ENCODE data around the gene RGS16. TPM values are rescaled to one million over a fixed set of nuclear protein-coding genes. Genes with fewer than 3 reads are reported as not detected.

The RGS16 gene
- total RNA-seq, 2 donors from 2014 or later: 23.4 to 23.5 TPM

DNA sequence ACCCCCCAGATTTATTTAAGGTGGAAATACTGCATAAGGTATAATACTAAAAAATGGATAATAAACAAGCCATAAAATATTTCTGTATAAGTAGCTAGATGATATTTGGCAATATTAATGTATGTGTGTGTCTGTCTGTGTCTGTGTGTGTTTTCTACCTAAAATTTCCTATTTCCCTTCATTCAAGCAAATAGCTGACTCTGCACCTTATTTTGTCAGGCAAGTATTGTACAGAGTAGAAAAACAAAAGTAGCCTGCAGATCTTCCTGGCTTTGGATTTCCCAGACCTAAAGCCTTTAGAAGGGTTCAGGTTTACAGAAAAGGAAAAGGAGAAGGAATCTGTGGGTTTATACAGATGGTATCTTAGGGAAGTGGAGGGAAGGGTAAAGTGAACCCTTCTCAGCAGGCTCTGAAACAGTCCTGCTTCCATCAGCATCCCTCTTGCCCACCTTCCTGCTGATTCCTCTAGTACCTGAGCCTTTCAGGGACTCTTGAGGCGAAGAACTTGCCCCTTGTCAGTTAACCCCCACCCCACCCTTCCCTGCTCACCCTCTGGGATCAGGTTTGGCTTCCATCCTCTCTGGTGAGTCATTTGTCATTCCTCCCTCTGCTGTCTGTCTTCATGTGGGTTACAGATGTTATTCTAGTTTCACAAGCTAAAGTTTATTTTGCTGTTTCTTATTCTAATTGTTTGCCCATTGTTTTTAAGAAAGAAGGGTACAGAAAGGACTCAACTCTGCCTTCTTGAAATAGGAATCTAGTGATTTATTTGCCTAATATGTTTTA is 21.7 kb upstream of the RGS16 start:
- Mint-ChIP-seq H3K4me1 (peaks cover 39% of the 10 kb centered on the region), H3K27me3 (no peaks in the 10 kb centered on the region), H3K36me3 (ENCODE audit: low read depth) (no peaks in the 10 kb centered on the region), H3K4me3 (no peak overlapping the region), H3K27ac (peak overlapping the region; percentile 37)
- DNase-seq (no peak), ATAC-seq (no peak)
- H3K9me3 ChIP-seq (ENCODE audit: control insufficient read depth, low read length, poor library complexity, severe bottlenecking): no peaks in the 10 kb centered on the region

DNA sequence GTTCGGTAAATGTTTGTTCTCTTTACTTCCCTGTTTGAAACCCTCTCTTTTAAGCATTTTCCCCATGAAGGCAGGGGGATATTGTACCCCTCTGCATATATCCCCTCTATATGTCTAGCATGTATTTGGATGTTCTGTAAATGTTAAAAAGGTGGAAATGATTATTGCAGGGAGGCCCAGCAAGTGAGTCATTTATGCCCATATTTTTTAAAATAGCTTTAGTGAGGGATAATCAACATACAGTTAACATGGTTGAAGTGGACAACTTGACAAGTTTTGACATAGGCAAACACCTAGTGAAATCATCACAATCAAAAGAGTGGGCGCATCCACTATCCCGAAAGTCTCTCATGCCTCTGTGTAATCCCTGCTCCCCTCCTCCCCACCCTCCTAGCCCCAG is 20.8 kb upstream of the RGS16 start:
- Mint-ChIP-seq H3K4me3 (no peak overlapping the region), H3K36me3 (ENCODE audit: low read depth) (no peaks in the 10 kb centered on the region), H3K4me1 (peaks cover 30% of the 10 kb centered on the region), H3K27me3 (no peaks in the 10 kb centered on the region), H3K27ac (no peak overlapping the region)
- no peak for DNase-seq
- H3K9me3 ChIP-seq (ENCODE audit: control insufficient read depth, low read length, poor library complexity, severe bottlenecking): no peaks in the 10 kb centered on the region
- ATAC-seq: no peak

DNA sequence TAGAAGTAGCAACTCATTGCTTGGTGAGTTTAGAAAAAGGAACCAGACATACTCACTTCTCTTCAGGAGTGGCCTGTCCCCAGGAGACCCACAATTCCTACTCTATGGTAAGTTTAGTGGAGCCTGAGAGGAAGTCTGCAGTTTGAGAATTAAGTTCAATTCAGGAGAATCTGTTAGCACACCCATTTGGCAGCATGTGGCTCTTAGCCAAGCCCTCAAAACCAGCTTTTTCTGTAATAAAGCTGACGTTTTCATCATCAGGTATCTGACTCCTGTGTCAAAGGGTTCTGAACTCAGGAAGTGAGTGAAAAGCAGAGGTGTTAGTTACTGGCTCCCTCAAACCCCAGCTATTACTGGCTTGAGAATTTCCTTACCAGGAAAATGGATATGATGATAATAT is 20.4 kb upstream of the RGS16 start:
- DNase-seq (no peak), ATAC-seq (no peak)
- Mint-ChIP-seq H3K4me3 (no peak overlapping the region), H3K27me3 (no peaks in the 10 kb centered on the region), H3K36me3 (ENCODE audit: low read depth) (no peaks in the 10 kb centered on the region), H3K27ac (no peak overlapping the region), H3K4me1 (peaks cover 25% of the 10 kb centered on the region)
- no peaks in the 10 kb centered on the region for H3K9me3 ChIP-seq (ENCODE audit: control insufficient read depth, low read length, poor library complexity, severe bottlenecking)

DNA sequence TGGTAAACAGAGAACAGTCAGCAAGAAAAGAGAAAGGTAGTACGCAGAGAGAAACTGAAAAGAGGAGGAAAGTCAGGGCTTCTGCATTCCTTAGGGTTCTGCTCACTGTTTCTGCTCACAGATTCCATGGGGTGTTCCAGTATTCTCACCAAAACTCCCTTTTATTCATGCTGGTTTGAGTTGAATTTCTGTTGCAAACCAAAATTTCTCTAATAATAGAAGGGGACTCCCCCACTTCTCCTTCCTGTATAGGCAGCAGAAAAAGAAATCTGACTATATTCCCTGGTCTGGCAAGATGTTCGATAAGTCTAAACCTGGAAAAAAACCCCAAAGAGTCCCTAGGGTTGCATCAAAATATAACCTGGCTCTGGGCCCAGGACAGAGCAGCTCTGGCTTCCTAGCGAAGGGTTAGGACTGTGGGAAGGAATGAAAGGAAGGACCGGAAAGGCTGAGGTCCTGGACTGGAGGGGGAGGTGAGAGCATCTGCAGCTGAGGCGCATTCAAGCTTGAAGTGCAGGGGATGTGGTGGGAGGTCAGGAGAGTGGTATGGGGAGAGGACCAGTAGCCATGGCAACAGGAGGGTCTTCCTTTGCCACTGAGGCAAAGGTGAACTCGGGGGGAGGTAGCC is 18.8 kb upstream of the RGS16 start:
- DNase-seq (no peak), ATAC-seq (no peak)
- Mint-ChIP-seq H3K27me3 (no peaks in the 10 kb centered on the region), H3K4me1 (peaks cover 27% of the 10 kb centered on the region), H3K27ac (peak overlapping the region; percentile 61), H3K4me3 (no peak overlapping the region), H3K36me3 (ENCODE audit: low read depth) (no peaks in the 10 kb centered on the region)
- H3K9me3 ChIP-seq (ENCODE audit: control insufficient read depth, low read length, poor library complexity, severe bottlenecking): peaks cover 3% of the 10 kb centered on the region

DNA sequence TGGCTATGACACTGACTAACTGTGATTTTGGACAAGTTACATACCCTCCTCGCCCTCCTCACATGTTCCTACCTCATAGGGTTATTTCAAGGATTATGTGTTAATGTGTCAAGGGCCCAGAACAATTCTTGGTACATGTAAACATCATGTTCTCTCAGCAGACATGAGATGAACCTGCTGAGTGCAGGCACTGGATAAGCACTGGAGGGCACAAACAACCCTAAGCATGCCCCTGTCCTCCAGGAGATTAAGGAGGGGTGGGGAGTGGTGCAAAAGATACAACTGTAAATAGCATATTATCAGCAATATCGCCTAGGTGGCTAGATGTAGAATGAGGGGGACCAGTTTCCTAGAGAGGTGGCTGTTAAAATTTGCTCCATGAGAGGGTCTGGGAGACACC is 17.7 kb upstream of the RGS16 start:
- Mint-ChIP-seq H3K27ac (no peak overlapping the region), H3K4me1 (peaks cover 32% of the 10 kb centered on the region), H3K27me3 (no peaks in the 10 kb centered on the region), H3K4me3 (no peak overlapping the region), H3K36me3 (ENCODE audit: low read depth) (no peaks in the 10 kb centered on the region)
- DNase-seq (no peak), ATAC-seq (no peak)
- peaks cover 3% of the 10 kb centered on the region for H3K9me3 ChIP-seq (ENCODE audit: control insufficient read depth, low read length, poor library complexity, severe bottlenecking)

DNA sequence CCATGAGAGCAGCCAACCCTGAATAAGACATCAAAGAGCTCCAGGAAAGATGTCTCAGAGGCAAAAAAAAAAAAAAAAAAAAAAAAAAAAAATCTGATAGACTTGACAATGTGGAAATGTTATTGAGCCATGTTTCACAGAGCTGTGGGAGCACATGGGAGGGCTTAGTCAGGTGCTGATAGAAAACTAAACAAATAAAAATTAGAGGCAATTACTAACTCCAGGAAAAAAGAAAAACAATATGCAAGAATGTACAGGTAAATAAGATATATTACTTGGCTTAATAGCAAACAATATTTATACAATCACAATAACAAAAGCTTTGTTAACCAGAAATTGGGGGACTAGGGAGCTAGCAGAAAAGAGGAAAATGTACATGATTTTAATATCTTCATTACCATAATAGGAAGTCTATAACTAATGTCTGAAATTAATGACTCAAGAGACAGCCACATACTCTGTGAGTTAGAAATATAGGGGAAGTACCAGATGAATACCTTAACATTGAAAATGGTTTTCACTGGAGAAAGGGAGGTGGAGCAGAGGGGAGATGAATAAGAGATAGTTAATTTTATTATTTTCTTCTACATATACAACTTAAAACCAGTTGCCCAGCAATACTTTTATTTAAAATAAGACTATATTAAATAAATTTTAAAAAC is 16.9 kb upstream of the RGS16 start:
- Mint-ChIP-seq H3K4me1 (peaks cover 37% of the 10 kb centered on the region), H3K4me3 (no peak overlapping the region), H3K36me3 (ENCODE audit: low read depth) (no peaks in the 10 kb centered on the region), H3K27ac (no peak overlapping the region), H3K27me3 (no peaks in the 10 kb centered on the region)
- no peak for ATAC-seq
- DNase-seq: no peak
- peaks cover 3% of the 10 kb centered on the region for H3K9me3 ChIP-seq (ENCODE audit: control insufficient read depth, low read length, poor library complexity, severe bottlenecking)

DNA sequence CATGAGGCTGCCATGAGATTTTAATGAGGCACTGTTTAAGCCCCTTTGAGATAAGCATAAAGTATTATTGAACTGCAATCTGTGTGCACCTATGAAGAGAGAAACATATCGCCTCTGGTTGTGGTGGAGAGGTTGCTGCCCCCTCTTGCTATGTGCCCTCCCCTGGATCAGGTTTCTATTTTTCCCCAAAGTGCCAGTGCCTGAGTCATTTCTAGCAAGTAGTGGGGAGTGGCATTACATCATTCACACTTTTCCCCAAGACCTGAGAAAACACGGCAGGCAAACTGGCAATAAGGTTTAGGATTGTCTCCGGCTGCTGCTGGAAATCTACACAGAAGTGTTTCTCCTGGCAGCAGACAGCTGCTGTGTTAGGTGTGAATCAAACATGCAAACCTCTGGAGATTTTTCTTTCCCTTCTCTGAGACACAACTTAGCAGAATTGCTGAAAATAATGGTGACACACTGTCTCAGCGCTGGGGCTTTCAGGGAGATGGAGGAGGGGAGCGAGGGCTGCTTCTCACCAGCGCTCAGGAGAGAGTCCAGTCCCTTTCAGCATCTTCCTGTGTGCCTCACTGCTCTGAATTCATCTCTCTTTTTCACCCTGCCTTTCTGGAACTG is 13.7 kb upstream of the RGS16 start:
- Mint-ChIP-seq H3K27me3 (peaks cover 15% of the 10 kb centered on the region), H3K27ac (peak overlapping the region; percentile 94), H3K4me3 (no peak overlapping the region), H3K36me3 (ENCODE audit: low read depth) (no peaks in the 10 kb centered on the region), H3K4me1 (peaks cover 35% of the 10 kb centered on the region)
- DNase-seq (no peak), ATAC-seq (no peak)
- H3K9me3 ChIP-seq (ENCODE audit: control insufficient read depth, low read length, poor library complexity, severe bottlenecking): peaks cover 3% of the 10 kb centered on the region

DNA sequence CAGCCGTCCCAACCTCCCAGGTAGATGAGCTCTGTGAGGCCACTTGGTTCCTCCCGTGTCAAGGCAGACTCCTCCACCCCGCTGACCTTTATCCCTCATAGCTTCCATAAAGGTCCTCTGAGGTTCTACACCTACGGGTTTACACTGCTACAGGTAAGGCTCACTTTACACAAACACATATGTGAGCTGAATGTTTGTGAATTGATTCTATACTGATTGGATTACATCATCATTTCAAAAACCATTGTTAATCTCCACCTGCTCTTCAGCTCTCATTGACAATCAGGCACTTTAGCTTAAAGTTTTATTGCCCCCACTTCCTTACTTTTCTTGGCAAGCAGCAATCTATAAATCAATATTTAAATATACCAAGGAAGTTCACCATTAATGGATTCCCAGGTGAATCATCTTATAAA is 12.8 kb upstream of the RGS16 start:
- no peaks in the 10 kb centered on the region for H3K36me3 Mint-ChIP-seq (ENCODE audit: low read depth)
- no peak for ATAC-seq
- H3K4me1 Mint-ChIP-seq: peaks cover 35% of the 10 kb centered on the region
- peaks cover 3% of the 10 kb centered on the region for H3K9me3 ChIP-seq (ENCODE audit: control insufficient read depth, low read length, poor library complexity, severe bottlenecking)
- peaks cover 23% of the 10 kb centered on the region for H3K27me3 Mint-ChIP-seq
- peak overlapping the region; percentile 94 for H3K27ac Mint-ChIP-seq
- H3K4me3 Mint-ChIP-seq: peak overlapping the region; percentile 85
- DNase-seq: no peak

DNA sequence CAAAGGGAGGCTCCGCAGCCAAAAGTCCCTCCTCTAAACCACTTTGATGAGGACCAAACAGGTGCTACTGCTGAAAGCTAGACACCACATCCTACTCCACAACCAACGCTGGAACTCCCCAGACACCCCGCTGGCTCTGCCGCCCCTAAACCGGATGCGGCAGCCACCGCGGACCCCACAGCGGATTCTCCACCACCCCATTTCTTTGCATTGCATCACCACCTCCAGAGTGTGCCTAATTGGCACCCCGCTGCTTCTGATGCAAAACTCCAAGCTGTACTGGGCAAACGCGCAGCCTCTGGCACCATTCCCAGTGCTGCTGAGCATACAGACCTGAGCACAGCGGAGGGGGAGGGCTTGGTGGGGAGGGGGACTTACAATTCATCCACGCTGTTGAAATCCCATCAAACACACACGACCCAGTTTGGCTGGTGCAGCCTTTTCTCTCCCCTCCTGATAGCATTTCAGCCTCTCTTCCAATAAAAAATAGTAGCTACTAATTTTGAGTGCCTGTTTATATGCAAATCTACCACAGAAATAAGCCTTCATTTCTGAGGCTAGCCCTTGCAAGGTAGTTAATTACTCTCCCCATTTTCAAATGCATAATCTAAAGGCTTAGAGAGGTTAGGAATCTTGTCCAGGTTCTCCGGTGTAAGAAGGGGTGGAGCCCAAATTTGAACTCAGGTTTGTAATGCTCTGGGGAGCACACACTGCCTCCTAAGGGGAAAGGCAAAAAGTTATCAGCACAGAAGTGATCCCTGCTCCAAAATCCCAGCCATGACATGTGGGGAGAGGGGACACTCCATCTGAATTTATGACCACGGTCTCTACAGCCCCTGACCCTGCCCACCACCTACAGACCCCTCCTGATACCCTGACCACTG is 12.2 kb upstream of the RGS16 start:
- peak; percentile 93 for ATAC-seq
- peaks cover 3% of the 10 kb centered on the region for H3K9me3 ChIP-seq (ENCODE audit: control insufficient read depth, low read length, poor library complexity, severe bottlenecking)
- Mint-ChIP-seq H3K4me3 (peak overlapping the region; percentile 85), H3K36me3 (ENCODE audit: low read depth) (no peaks in the 10 kb centered on the region), H3K4me1 (peaks cover 35% of the 10 kb centered on the region), H3K27me3 (peaks cover 25% of the 10 kb centered on the region), H3K27ac (peak overlapping the region; percentile 94)
- peak; percentile 71 to 89 (median 82) for DNase-seq

DNA sequence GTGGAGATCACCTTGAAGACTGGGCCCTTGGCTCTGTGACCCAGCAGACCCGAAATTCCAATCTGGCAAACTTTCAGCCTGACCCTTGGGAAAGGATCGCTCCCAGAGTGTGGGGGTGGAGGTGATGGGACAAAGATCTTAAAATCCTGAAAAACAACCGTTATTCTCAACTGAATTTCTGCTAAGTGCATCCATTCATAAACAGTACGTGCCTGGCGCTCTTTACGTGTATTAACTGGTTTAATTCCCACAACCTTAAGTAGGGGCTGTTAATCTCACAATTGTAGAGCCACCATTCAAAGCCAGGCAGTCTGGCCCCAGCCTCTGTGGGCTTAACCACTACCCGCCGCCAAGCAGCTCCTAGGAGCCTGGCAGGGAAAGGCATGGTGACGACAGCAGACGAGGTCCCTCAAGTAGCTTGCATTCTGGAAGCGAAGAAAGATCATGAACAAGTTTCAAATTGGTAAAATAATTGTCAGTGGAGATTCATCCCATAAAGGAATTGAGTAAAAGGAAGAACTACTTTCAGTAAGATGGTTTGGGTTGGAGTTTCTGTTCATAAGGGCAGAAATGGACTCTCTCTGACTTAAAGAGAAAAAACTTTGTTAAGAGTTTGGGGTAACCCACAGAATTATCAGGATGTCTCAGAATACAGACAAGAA is 11.4 kb upstream of the RGS16 start:
- peaks cover 35% of the 10 kb centered on the region for H3K4me1 Mint-ChIP-seq
- peak overlapping the region; percentile 85 for H3K4me3 Mint-ChIP-seq
- H3K36me3 Mint-ChIP-seq (ENCODE audit: low read depth): no peaks in the 10 kb centered on the region
- ATAC-seq (peak; percentile 53), DNase-seq (peak; percentile 27 to 54 (median 31))
- H3K9me3 ChIP-seq (ENCODE audit: control insufficient read depth, low read length, poor library complexity, severe bottlenecking): peaks cover 3% of the 10 kb centered on the region
- peak overlapping the region; percentile 94 for H3K27ac Mint-ChIP-seq
- peaks cover 25% of the 10 kb centered on the region for H3K27me3 Mint-ChIP-seq

DNA sequence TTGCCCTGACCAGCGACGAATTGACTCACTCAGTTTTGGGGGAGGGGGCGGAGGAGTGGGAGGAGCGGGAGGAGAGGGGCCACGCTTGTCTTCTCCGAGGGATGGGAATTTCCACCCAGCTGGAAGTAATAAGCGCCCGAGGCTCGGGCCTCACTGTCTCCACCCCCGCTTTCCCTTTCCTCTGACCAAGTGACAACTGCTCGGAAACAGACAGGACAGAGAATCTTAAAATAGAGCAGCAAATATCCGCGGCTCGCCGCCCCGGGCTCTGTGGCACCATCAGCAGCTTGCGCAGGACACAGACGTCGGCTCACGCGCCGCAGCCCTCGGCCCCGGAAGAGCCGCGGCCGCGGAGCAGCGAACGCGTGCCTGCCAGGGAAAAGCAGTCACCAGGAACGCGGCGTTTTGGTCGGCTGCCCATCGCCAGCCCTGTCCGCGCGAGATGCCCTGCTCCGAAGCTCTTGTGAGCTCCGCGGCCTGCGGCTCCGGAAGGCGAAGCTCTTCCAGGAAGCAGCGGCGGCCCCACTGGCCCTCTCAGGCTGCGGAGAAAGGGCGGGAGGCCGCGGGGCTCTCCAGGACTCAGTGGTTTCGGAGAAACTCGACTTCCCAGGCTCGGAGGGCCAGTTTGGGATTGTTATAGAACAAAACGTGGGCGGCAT is 10.7 kb upstream of the RGS16 start:
- Mint-ChIP-seq H3K4me1 (peaks cover 35% of the 10 kb centered on the region), H3K27me3 (peaks cover 25% of the 10 kb centered on the region)

DNA sequence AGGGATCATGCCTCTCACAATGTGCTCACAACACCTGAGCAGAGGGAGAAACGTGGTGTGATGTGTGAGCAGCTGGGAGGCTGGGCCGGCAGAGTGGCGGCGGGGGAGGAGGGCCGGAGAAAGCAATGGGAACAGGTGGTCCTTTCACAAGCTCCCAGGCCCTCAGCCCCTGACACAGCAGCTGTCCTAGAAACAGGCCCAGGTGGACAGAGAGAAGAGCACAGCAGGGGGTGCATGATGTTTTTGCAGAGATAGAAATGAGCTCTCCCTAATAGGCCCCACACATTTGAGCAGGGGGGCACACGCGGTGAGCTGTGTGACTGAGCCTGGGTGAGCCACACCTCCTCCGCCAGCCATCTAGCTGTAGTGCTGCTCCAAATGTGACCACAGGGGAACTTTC is 7.6 kb upstream of the RGS16 start:
- peaks cover 27% of the 10 kb centered on the region for H3K4me1 Mint-ChIP-seq
- no peak overlapping the region for H3K4me3 Mint-ChIP-seq
- no peaks in the 10 kb centered on the region for H3K9me3 ChIP-seq (ENCODE audit: control insufficient read depth, low read length, poor library complexity, severe bottlenecking)
- H3K36me3 Mint-ChIP-seq (ENCODE audit: low read depth): no peaks in the 10 kb centered on the region
- no peak for DNase-seq
- no peak overlapping the region for H3K27ac Mint-ChIP-seq
- H3K27me3 Mint-ChIP-seq: peaks cover 43% of the 10 kb centered on the region
- ATAC-seq: no peak

More for the DNA sequence above, 10.7 kb upstream of the RGS16 start:
- no peak for ATAC-seq
- Mint-ChIP-seq H3K4me3 (peak overlapping the region; percentile 85), H3K27ac (peak overlapping the region; percentile 94), H3K36me3 (ENCODE audit: low read depth) (no peaks in the 10 kb centered on the region)
- peaks cover 3% of the 10 kb centered on the region for H3K9me3 ChIP-seq (ENCODE audit: control insufficient read depth, low read length, poor library complexity, severe bottlenecking)
- peak; percentile 21 to 42 (median 30) for DNase-seq

Data from T-helper 17 cell (primary cell).